ENCODE data around the gene NIPAL3. TPM values are rescaled to one million over a fixed set of nuclear protein-coding genes. Genes with fewer than 3 reads are reported as not detected.

NIPAL3 gene
- total RNA-seq, 1 donor from 2014 or later, result 2.4 TPM

DNA sequence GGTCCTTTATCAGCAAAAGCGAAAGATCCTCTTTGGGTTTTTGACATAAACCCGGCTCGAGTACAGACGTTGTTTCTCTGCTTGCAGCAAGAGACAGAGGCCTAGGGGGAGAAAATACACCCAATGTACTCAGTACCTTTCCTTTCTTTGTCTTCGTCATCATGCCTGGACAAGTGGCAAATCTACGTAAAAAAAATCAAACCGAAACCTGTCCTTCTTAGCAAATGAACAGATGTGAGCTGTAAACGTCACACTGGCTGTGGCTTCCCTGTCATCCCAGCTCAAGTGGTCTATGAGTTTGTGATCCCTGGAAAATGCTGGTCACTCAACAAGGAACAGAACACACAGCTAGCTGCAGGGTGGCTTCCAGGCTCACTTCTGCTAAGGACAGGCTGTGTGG lies 41.9 kb upstream of the NIPAL3 start:
- no peak overlapping the region for H3K27ac Mint-ChIP-seq (ENCODE audit: unreplicated experiment)
- H3K9me3 Mint-ChIP-seq, result no peaks in the 10 kb centered on the region
- H3K36me3 Mint-ChIP-seq (ENCODE audit: low read depth), result no peaks in the 10 kb centered on the region
- peaks cover 9% of the 10 kb centered on the region for H3K4me1 Mint-ChIP-seq
- no peak for DNase-seq (ENCODE audit: low read depth, low spot score)
- no peak overlapping the region for H3K4me3 Mint-ChIP-seq
- H3K27me3 Mint-ChIP-seq (ENCODE audit: low read depth), result no peaks in the 10 kb centered on the region
- TF ChIP-seq, protein P1, sequence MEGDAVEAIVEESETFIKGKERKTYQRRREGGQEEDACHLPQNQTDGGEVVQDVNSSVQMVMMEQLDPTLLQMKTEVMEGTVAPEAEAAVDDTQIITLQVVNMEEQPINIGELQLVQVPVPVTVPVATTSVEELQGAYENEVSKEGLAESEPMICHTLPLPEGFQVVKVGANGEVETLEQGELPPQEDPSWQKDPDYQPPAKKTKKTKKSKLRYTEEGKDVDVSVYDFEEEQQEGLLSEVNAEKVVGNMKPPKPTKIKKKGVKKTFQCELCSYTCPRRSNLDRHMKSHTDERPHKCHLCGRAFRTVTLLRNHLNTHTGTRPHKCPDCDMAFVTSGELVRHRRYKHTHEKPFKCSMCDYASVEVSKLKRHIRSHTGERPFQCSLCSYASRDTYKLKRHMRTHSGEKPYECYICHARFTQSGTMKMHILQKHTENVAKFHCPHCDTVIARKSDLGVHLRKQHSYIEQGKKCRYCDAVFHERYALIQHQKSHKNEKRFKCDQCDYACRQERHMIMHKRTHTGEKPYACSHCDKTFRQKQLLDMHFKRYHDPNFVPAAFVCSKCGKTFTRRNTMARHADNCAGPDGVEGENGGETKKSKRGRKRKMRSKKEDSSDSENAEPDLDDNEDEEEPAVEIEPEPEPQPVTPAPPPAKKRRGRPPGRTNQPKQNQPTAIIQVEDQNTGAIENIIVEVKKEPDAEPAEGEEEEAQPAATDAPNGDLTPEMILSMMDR (conservative IDR thresholded peaks at IDR 0.05), result no peak

DNA sequence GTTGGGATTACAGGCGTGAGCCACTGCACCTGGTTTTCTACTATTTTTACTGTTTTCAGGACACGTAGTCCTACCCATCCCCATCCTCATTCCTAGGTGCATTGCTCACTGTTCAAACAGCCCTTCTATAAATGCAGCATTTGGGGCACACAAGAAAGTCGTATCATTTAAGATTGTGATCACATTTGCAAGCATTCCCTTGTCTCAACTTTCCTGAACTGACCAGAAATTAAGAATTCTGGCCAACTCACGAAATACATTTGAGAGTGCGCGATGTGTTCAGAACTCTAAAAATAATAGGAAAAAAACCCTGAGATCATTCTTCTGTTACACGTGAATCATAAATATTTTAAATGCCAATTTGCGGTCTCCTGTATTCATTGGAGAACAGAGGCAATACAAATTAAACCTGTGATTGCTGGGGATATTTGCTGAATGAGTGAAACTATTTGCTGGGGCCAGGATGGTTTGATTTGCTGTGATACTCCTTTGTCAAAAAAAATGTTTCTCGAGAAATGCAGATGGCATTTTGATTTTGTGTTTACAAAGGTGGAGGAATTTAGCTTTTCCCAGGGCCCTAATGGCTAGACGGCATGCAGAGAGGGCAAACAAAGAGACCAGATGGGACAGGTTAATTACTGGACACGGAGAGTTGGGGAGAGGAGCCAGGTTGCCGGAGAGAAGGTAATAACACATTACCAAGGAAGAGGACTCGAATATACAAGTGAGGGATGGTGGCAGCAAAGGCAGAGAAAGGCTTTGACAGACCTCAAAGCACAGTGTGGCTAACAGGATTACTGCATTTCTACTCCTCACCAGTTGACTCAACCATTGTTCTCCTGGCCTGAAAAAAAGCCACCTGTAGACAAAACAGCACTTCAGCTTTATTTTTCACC lies 40.5 kb upstream of the NIPAL3 start:
- no peak overlapping the region for H3K27ac Mint-ChIP-seq (ENCODE audit: unreplicated experiment)
- peaks cover 9% of the 10 kb centered on the region for H3K4me1 Mint-ChIP-seq
- H3K9me3 Mint-ChIP-seq, result no peaks in the 10 kb centered on the region
- no peaks in the 10 kb centered on the region for H3K36me3 Mint-ChIP-seq (ENCODE audit: low read depth)
- no peak for DNase-seq (ENCODE audit: low read depth, low spot score)
- TF ChIP-seq, protein P1 (conservative IDR thresholded peaks at IDR 0.05), result no peak
- no peaks in the 10 kb centered on the region for H3K27me3 Mint-ChIP-seq (ENCODE audit: low read depth)
- H3K4me3 Mint-ChIP-seq, result no peak overlapping the region

DNA sequence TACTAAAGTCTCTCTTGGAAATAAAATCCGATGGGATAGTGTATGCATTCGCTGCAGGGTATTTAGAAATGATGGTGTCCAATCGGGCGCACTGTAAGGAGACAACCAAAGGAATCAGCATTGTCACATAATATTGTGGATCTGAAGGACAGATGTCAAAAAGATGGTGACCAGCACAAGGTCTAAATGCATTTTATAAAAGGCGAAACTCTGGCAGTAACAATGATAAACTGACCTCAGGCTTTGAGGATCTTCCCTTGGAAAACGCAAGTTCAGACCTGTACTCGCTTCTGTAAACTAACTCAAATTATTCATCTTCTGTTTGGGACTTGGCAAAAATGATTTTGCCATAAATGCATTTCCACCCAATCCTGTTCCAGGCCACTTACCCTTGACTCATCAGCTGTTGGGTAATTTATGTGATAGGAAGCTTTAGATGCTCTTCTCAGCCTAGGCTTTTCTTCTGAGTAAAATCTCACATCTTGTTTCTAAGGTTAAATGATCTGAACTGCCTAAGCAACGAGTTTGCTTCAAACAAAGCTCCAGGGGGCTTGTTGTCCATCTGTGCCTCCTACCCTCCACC lies 35.8 kb upstream of the NIPAL3 start:
- TF ChIP-seq, protein P1 (conservative IDR thresholded peaks at IDR 0.05), result no peak
- no peaks in the 10 kb centered on the region for H3K36me3 Mint-ChIP-seq (ENCODE audit: low read depth)
- peaks cover 9% of the 10 kb centered on the region for H3K4me1 Mint-ChIP-seq
- no peak overlapping the region for H3K4me3 Mint-ChIP-seq
- H3K9me3 Mint-ChIP-seq, result no peaks in the 10 kb centered on the region
- no peaks in the 10 kb centered on the region for H3K27me3 Mint-ChIP-seq (ENCODE audit: low read depth)
- DNase-seq (ENCODE audit: low read depth, low spot score), result no peak
- H3K27ac Mint-ChIP-seq (ENCODE audit: unreplicated experiment), result no peak overlapping the region

DNA sequence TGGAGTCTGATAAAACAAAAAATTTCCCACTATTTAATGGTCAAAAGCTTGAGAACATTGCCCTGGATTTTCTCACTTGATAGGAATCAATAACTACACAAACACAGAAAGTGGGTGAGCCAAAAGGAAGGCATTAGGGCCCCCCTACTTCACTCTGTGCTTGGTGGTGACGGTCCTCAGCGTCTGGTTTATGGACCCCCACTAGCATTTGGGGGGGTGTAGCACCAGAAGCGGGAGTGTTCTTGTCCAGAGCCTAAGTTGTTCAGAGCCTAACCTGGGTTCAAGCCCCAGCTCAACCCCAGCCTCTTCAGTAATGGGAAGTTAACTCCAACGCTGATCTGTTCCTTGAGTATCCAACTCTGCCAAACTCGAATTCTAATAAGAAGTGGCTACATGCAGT lies 35.1 kb upstream of the NIPAL3 start:
- DNase-seq (ENCODE audit: low read depth, low spot score), result no peak
- H3K36me3 Mint-ChIP-seq (ENCODE audit: low read depth), result no peaks in the 10 kb centered on the region
- TF ChIP-seq, protein P1 (conservative IDR thresholded peaks at IDR 0.05), result no peak
- H3K27ac Mint-ChIP-seq (ENCODE audit: unreplicated experiment), result no peak overlapping the region
- no peaks in the 10 kb centered on the region for H3K27me3 Mint-ChIP-seq (ENCODE audit: low read depth)
- no peaks in the 10 kb centered on the region for H3K9me3 Mint-ChIP-seq
- H3K4me1 Mint-ChIP-seq, result peaks cover 5% of the 10 kb centered on the region
- H3K4me3 Mint-ChIP-seq, result no peak overlapping the region

DNA sequence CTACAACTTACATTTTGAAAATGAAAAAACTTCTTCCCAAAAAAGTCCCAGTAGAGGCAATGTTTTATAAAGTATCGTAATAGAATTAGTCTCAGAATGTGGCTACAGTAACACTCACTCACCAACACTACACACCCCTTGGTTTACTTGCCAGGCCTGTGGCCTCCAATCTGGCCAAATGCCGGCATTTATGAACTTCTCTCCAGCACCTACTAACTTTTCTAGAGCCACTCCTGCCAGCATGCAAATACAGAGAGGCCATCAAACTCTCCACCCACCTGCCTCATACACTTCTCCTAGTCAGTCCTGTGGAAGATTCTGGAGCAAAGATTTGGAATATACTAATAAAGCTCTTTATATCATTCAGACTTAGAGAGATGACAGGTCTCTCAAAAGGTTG lies 34.3 kb upstream of the NIPAL3 start:
- Mint-ChIP-seq H3K36me3 (ENCODE audit: low read depth) (no peaks in the 10 kb centered on the region), H3K9me3 (no peaks in the 10 kb centered on the region), H3K27ac (ENCODE audit: unreplicated experiment) (no peak overlapping the region), H3K4me1 (no peaks in the 10 kb centered on the region), H3K4me3 (no peak overlapping the region), H3K27me3 (ENCODE audit: low read depth) (no peaks in the 10 kb centered on the region)
- TF ChIP-seq, protein P1 (conservative IDR thresholded peaks at IDR 0.05), result no peak
- no peak for DNase-seq (ENCODE audit: low read depth, low spot score)
